Activated CD4-positive, alpha-beta T cell treated with anti-CD3 and anti-CD28 coated beads, Interleukin-2, amount 10 ng/mL, durations not matched to agents 7 days and 5 days (primary cell): Measurements from ENCODE around the gene AKIP1. TPM values are rescaled to one million over a fixed set of nuclear protein-coding genes. Genes with fewer than 3 reads are reported as not detected.

Experiments
- CTCF ChIA-PET: fragments of 350-600 bp; sonication (Branson Sonifier 250); formaldehyde crosslinking; loops from one replicate; lab custom pipeline; 2021; ENCODE audit warnings: antibody characterized with exemption; lab: Charles Lee
- POLR2A ChIA-PET: fragments of 350-600 bp; sonication (Branson Sonifier 250); formaldehyde crosslinking; loops from one replicate; lab custom pipeline; 2021; ENCODE audit warnings: antibody characterized with exemption; lab: Charles Lee
- DNase-seq: peaks from one replicate; pipeline ENCODE4 v3.0.0-alpha.2; 2020
- H3K27ac Mint-ChIP-seq: one replicate; pipeline ENCODE4 v1.8.0; 2021; ENCODE audit warnings: mild to moderate bottlenecking, moderate library complexity, mixed read lengths
- H3K27me3 Mint-ChIP-seq: one replicate; pipeline ENCODE4 v1.8.0; 2021; ENCODE audit warnings: mixed read lengths
- H3K36me3 Mint-ChIP-seq: one replicate; pipeline ENCODE4 v1.8.0; 2021; ENCODE audit warnings: low read depth, mixed read lengths
- H3K4me1 Mint-ChIP-seq: one replicate; pipeline ENCODE4 v1.8.0; 2021; ENCODE audit warnings: mixed read lengths
- H3K4me3 Mint-ChIP-seq: one replicate; pipeline ENCODE4 v1.8.0; 2021; ENCODE audit warnings: mild to moderate bottlenecking, moderate library complexity, mixed read lengths
- H3K9me3 Mint-ChIP-seq: one replicate; pipeline ENCODE4 v1.8.0; 2021; ENCODE audit warnings: mixed read lengths
- total RNA-seq, 2 experiments: library from RNA; stranded (reverse); gene quantifications; one replicate each; pipeline ENCODE4 v1.2.3, GENCODE V29; 2021

AKIP1 gene
- total RNA-seq, 2 experiments from 2014 or later, result 30.0 to 35.0 TPM

DNA sequence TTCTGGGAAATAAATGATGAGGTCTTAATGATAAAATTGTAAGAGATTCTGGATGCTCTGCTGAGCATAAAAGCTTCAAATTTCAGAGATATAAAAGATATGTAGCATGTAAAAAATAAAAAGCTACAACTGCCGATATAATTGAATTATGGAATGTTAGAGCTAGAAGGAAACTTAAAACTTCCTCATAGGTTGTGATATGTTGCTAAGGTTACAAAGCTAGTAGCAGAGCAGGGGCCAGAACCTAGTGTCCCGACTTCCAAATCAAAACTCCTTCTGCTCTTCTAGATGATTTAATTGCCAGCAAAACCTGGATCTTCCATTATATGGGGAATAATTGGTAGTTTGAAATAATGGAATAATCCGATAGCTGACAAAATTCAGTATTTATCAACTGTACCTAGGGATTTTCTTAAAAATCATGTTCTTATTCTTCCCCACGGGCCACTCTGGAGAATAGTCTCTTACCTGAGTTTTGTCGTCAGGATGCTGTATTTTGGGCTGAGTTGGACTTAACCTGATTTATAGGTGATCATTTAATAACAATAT, 31.6 kb downstream of the AKIP1 start, which contains the start of gene ASCL3:
ASCL3 (minus strand) TSS at position 499 of the 549 bp plus-strand sequence. CDS start 4,855 bp downstream, outside the sequence.
- ChIA-PET CTCF (no interaction called here), POLR2A (interaction anchor here (0.6 kb wide), 1 partner anchor 263 kb away, joined by 3 read pairs; no protein-coding TSS in a partner anchor)

DNA sequence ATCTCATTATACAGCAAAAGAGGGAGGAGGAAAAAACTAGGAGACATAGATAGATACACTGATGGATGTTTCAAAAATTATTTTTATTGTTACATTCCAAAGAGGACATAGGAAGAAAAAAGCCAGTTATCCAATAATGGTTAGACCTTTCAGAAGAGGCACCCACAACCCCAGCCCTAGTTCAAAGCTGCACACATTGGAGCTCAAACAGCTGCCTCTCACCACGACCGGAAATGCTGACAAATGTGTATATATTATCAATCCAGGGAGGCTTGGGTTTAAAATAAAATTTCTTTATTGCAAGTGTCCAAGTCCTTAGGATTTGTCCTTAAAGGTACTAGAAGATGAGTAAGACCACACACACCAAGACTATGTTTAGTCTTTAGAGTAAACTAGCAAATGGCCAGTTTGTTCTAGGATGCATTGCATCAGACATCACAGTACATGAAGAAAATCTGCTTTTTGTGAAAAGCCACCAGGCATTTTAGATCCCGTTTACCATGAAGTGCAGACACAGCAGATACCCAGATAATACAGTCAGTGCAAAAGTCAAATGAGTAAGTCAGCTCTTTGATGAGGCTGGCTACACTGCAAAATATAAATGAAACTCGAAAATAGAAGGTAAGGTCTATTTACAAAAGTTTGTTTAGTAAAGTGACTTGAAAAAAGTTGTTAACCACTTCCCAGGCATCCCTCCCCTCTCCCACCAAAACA, 36.4 kb downstream of the AKIP1 start:
- peaks cover 30% of the 10 kb centered on the region for H3K36me3 Mint-ChIP-seq

More for the DNA sequence above, 31.6 kb downstream of the AKIP1 start, which contains the start of gene ASCL3:
- H3K4me3 Mint-ChIP-seq, result no peak within 1 kb of the TSS
- H3K27me3 Mint-ChIP-seq, result peaks cover 21% of the 10 kb centered on the region
- peaks cover 7% of the 10 kb centered on the region for H3K36me3 Mint-ChIP-seq
- peaks cover 5% of the 10 kb centered on the region for H3K4me1 Mint-ChIP-seq
- no peak for DNase-seq
- H3K27ac Mint-ChIP-seq, result no peak within 1 kb of the TSS
- no peaks in the 10 kb centered on the region for H3K9me3 Mint-ChIP-seq

DNA sequence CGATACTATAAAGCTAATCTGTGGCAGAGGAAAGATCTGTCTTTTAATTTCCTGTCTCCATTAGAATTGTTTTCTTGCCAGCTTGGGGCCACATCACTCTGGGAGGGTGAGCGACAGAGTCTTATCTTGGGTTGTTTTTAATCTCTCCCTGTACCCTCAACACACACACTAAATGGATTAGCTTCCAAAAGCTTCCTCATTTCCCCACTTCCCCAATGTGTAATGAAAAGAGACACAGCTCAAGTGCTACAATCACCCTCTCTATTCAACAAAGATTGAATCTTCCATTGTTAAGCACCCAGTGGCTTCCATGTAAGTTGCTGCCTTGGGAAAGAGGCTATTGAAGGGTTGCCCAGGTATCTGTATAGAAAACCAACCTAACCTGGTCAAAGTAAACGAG, 37.9 kb downstream of the AKIP1 start:
- Mint-ChIP-seq H3K4me3 (no peak overlapping the region), H3K4me1 (peaks cover 5% of the 10 kb centered on the region), H3K27me3 (peaks cover 3% of the 10 kb centered on the region), H3K9me3 (no peaks in the 10 kb centered on the region), H3K27ac (no peak overlapping the region), H3K36me3 (peaks cover 35% of the 10 kb centered on the region)
- POLR2A ChIA-PET, result no interaction called here
- no peak for DNase-seq
- CTCF ChIA-PET, result interaction anchor here (0.7 to 1.0 kb wide), 3 partner anchors 10 to 223 kb away, joined by 3 read pairs; no protein-coding TSS in a partner anchor

More for the DNA sequence above, 36.4 kb downstream of the AKIP1 start:
- Mint-ChIP-seq H3K9me3 (no peaks in the 10 kb centered on the region), H3K27ac (no peak overlapping the region), H3K4me3 (no peak overlapping the region), H3K27me3 (peaks cover 9% of the 10 kb centered on the region), H3K4me1 (peaks cover 5% of the 10 kb centered on the region)
- no peak for DNase-seq
- ChIA-PET CTCF (no interaction called here), POLR2A (no interaction called here)

DNA sequence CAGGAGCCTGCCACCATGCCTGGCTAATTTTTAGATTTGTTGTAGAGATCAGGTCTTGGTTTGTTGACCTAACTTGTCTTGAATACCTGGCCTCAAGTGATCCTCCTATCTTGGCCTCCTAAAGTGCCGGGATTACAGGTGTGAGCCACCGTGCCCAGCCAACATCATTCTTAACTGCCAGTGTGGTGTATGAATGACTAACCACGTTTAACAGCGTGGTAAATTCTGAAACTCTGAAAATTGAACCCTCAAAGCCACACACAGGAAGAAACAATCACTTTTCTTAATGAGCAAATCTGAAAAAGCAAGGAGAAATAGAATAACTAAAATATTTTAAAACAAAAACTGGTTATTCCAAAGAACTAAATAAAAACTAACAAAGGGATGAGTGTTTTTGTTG, 45.9 kb downstream of the AKIP1 start:
- no peak for DNase-seq
- H3K27ac Mint-ChIP-seq, result no peak overlapping the region

DNA sequence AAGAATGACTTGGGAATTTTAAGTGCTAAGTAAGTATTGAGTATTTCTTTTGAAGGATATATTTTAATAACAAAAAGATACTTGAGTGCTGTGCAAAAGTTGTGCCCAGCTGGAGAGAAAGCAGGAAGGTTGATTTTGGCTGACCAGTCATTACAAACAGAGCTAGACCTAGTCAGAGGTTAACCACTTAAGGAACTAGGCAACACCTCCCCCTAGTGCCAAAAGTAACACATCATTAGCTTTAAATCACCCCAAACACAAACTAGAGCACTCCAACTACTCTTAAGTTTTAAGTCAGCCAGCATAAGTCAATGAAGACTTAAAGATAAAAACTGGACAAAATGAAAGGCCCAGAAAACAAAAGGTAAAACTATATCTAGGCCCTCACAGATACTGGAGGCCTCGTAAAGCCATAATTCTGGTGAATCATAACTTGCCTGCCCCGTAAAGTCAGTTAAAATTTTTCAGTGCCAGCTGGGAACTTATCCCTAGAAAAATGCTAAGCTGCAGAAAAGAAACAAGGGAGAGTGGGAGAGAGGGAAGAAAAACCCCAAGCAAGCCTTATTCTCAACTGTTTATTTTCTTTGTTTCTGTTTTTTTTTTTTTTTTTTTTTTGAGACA, 48.7 kb downstream of the AKIP1 start:
- no peaks in the 10 kb centered on the region for H3K27me3 Mint-ChIP-seq
- no peak overlapping the region for H3K27ac Mint-ChIP-seq
- H3K36me3 Mint-ChIP-seq, result peaks cover 23% of the 10 kb centered on the region
- ChIA-PET CTCF (interaction anchor here (0.6 to 2.1 kb wide), 14 partner anchors 11 to 868 kb away, joined by 3 to 6 read pairs (median 3); no protein-coding TSS in a partner anchor), POLR2A (interaction anchor here (0.7 kb wide), 2 partner anchors 172 to 313 kb away, joined by 3 to 5 read pairs; no protein-coding TSS in a partner anchor)
- H3K9me3 Mint-ChIP-seq, result no peaks in the 10 kb centered on the region
- H3K4me1 Mint-ChIP-seq, result peaks cover 36% of the 10 kb centered on the region
- H3K4me3 Mint-ChIP-seq, result no peak overlapping the region
- peak; percentile 64 for DNase-seq

More for the DNA sequence above, 45.9 kb downstream of the AKIP1 start:
- peaks cover 25% of the 10 kb centered on the region for H3K4me1 Mint-ChIP-seq
- POLR2A ChIA-PET, result no interaction called here
- no peak overlapping the region for H3K4me3 Mint-ChIP-seq
- H3K36me3 Mint-ChIP-seq, result peaks cover 24% of the 10 kb centered on the region
- H3K9me3 Mint-ChIP-seq, result no peaks in the 10 kb centered on the region
- H3K27me3 Mint-ChIP-seq, result no peaks in the 10 kb centered on the region
- CTCF ChIA-PET, result interaction anchor here (1.1 kb wide), 1 partner anchor 181 kb away, joined by 3 read pairs; no protein-coding TSS in a partner anchor

DNA sequence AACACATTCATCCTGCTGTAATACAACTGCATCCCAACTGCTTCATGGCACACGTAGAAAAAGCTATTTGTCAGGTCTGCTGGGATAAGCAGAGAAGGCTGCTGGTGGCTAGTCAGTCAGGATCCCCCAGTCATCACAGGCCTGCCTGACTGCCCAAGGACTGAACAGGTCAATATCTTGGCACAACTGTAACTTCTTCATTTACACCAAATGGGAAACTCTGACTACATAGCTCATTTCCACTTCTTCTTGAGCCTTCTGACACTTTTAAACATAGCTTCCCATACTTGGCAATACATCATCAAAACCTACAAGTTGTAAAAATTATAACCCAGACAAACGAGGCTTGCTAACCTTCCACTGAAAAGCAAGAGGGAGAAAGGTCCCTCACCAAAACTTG, 50.4 kb downstream of the AKIP1 start:
- ChIA-PET POLR2A (no interaction called here), CTCF (interaction anchor here (0.7 kb wide), 1 partner anchor 46 kb away, joined by 3 read pairs; no protein-coding TSS in a partner anchor)
- Mint-ChIP-seq H3K36me3 (peaks cover 13% of the 10 kb centered on the region), H3K9me3 (no peaks in the 10 kb centered on the region), H3K4me1 (peaks cover 45% of the 10 kb centered on the region), H3K27me3 (no peaks in the 10 kb centered on the region), H3K27ac (no peak overlapping the region), H3K4me3 (no peak overlapping the region)
- DNase-seq, result no peak

DNA sequence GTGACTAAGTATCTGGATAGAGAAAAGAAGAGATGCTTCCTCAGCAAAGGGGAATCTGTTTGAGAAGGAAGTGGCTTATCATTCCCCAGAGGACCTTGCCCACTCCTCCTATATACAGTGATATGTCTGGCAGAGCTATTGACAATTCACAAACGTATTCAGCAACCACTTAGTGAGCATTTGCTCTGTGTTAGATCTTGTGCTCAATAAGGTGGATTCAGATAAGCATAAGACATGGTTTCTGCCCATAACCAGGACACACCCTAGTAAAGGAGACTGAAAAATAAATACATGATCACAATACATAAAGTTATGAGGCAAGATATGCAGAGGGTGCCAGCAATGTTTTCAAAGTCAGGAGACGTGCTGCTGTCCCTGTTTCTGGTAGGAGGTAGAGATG, 51.9 kb downstream of the AKIP1 start:
- peak overlapping the region; percentile 97 for H3K27ac Mint-ChIP-seq
- CTCF ChIA-PET, result no interaction called here
- H3K4me1 Mint-ChIP-seq, result peaks cover 34% of the 10 kb centered on the region
- peaks cover 7% of the 10 kb centered on the region for H3K36me3 Mint-ChIP-seq
- DNase-seq, result no peak
- H3K9me3 Mint-ChIP-seq, result no peaks in the 10 kb centered on the region
- H3K27me3 Mint-ChIP-seq, result no peaks in the 10 kb centered on the region
- POLR2A ChIA-PET, result no interaction called here
- peak overlapping the region; percentile 97 for H3K4me3 Mint-ChIP-seq

DNA sequence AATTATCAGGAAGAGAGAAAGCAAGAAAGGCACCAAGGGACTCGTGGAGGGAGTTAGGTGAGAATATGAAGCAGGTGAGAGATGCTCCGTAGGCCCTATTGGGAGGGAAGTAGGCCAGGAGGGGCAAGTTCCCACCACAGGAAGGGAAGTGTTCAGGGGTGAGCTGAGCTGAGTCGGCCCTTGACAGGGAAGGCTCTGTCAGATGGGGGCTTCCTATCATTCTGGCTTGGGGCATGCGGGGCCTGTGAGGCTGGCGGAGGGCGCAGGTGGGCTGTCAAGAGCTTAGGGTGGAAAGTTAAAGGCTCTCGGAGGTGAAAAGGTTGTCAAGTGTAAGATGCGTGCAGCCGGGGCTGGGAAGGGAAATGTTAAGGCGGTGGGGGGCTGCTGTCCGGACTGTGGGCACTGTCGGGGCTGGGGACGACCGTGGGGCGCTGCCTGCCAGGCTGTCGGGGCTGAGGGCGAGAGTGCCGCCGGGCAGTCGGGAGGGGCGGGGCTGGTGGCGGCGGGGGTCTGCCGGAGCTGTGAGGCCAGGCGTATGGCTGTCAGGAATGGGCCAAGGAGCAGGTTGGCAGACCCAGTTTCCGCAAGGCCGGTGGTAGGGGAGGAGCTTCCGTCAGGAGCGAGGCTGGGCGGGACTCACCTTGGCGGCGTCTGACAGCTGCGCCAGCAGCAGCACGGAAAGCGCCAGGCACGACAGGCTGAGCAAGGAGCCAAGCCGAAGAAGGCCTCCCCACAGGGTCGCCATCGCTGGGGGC, 52.8 kb downstream of the AKIP1 start:
- peaks cover 8% of the 10 kb centered on the region for H3K36me3 Mint-ChIP-seq
- peaks cover 34% of the 10 kb centered on the region for H3K4me1 Mint-ChIP-seq
- no peaks in the 10 kb centered on the region for H3K27me3 Mint-ChIP-seq
- DNase-seq, result peak; percentile 85
- peak overlapping the region; percentile 97 for H3K27ac Mint-ChIP-seq
- no peaks in the 10 kb centered on the region for H3K9me3 Mint-ChIP-seq
- H3K4me3 Mint-ChIP-seq, result peak overlapping the region; percentile 97
- CTCF ChIA-PET, result interaction anchor here (1.2 kb wide), 2 partner anchors 11 to 20 kb away, joined by 3 to 4 read pairs; no protein-coding TSS in a partner anchor
- POLR2A ChIA-PET, result interaction anchor here (0.5 kb wide), 1 partner anchor 546 kb away, joined by 3 read pairs; no protein-coding TSS in a partner anchor

DNA sequence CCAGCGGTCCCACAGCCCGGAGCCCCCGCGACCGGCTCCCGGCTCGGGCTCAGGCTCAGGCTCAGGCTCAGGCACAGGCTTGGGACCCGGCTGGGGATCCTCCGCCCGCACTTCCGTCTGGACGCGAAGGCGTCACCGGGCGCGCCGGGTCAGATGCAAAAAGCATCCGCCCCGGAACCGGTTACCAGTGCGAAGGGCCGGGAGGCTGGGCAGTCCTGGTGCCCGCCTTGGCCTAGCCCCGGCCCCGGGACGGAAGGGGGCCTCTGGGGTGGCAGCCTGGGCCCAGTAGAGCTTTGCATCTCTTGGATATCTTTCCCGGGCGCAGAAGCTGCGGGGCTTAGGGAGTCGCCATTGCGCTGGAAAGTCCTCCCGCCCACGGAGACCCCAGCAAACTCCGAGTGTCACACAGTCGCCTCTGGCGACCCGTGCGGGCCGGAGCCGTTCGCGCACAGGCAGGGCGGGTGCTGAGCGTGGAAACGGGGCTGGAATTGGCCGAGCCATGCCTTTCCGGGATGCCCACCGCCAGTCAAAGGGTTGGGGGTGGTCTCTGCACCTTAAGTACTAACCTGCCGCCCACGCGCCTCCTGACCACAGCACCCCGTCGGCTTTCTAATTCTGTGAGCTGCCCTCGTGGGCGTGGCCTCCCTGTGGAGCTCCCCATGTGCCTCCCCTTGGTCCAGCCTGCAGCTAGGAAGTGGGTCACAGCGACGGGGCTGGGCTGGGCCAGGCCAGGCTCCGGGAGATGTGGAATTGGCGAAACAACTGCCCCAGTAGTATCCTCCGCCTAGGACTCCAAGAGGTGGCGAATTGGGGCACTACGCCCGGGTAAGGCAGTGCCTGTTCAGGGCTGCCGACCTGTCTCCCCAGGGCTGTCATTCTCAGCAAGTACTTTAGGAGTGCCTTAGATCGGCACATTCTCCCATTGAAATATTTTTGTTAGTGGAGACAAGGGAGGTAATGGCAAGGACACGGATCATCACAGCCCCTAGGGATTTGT, 53.6 kb downstream of the AKIP1 start, which contains the start of gene TMEM9B:
TMEM9B (minus strand) TSS at position 119 of the 997 bp plus-strand sequence. CDS start 129 bp downstream, outside the sequence.
- Mint-ChIP-seq H3K9me3 (no peaks in the 10 kb centered on the region), H3K36me3 (peaks cover 9% of the 10 kb centered on the region), H3K4me3 (peak within 1 kb of the TSS; percentile 97), H3K27ac (peak within 1 kb of the TSS; percentile 97), H3K27me3 (no peaks in the 10 kb centered on the region), H3K4me1 (peaks cover 30% of the 10 kb centered on the region)
- ChIA-PET POLR2A (interaction anchor here (0.5 kb wide), 1 partner anchor 545 kb away, joined by 3 read pairs; no protein-coding TSS in a partner anchor), CTCF (interaction anchor here (0.9 to 1.2 kb wide), 4 partner anchors 10 to 23 kb away, joined by 3 to 4 read pairs (median 3); no protein-coding TSS in a partner anchor)
- peak; percentile 86 for DNase-seq

DNA sequence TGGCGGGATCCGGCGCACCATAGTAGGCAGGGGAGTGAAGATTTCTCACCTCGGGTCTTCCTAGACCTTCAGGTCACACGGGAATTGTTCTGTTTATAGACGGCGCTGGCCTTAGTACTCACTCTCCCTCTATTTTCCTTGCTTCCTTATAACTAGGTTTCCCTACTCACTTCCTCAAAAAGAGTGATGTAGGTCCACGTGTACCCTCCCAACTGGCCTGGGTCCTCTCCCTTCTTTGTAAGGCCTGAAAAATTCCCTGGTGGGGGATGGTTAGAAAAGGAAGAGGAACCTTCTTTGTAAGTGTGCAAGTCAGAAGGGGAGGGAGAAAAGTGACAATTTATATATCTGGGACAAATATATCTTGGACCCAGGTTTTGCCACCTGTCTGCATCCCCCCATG, 56.2 kb downstream of the AKIP1 start:
- H3K9me3 Mint-ChIP-seq, result no peaks in the 10 kb centered on the region
- H3K27me3 Mint-ChIP-seq, result no peaks in the 10 kb centered on the region
- peaks cover 9% of the 10 kb centered on the region for H3K36me3 Mint-ChIP-seq
- peaks cover 23% of the 10 kb centered on the region for H3K4me1 Mint-ChIP-seq
- H3K4me3 Mint-ChIP-seq, result no peak overlapping the region
- no peak for DNase-seq
- no peak overlapping the region for H3K27ac Mint-ChIP-seq
- POLR2A ChIA-PET, result no interaction called here
- CTCF ChIA-PET, result no interaction called here
